ENCODE measurements around the gene EDN1.

GRCh38 chr6:12278915-12279314 lies 11.2 kb upstream of the EDN1 start:
- TF ChIP-seq EZH2 (optimal IDR thresholded peaks at IDR 0.05; ENCODE audit: low read depth, low read length) (no peak), CTCF (IDR thresholded peaks at IDR 0.05; ENCODE audit: low read length) (no peak)
